ENCODE results near the gene ZNF19. TPM values are rescaled to one million over a fixed set of nuclear protein-coding genes. Genes with fewer than 3 reads are reported as not detected.

ZNF19 gene
- total RNA-seq, 2 donors from 2014 or later = 3.6 to 5.9 TPM

DNA sequence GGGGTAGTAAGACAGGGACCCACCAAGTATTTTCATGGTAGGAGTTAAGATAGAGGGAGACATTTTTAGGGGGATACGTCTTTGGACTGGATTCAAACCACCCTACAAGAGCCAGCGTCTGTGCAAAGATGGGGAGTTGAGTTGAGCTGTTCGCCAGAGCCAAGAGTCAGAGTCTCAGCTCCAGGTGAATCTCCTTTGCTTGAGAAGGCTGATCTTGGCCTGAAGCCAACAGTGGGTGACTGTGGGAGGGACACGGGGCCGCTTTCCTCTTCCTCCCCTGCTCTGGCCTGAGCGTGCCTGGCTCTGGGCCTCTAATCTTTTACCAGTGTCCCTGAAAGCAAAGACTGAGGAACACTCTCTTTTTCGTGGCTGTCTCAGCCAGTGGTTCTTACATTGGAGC, 52.7 kb downstream of the ZNF19 start:
- Histone ChIP-seq H3K27ac (no peak overlapping the region), H3K27me3 (no peaks in the 10 kb centered on the region), H3K4me1 (no peaks in the 10 kb centered on the region), H3K9me3 (no peaks in the 10 kb centered on the region), H3K4me3 (no peak overlapping the region), H3K36me3 (replicated peaks in 1 of 2; ENCODE audit: insufficient read depth in 1 of 2, low read depth in 2 of 2) (no peaks in the 10 kb centered on the region)
- DNase-seq (no peak), ATAC-seq (no peak)
- 54 to 70% methylated on average over 5 to 7 of the region's 7 CpGs for WGBS, 2 donors
- intact Hi-C loops (cut with DNase I) = no loop called here
- TF ChIP-seq, protein P1, sequence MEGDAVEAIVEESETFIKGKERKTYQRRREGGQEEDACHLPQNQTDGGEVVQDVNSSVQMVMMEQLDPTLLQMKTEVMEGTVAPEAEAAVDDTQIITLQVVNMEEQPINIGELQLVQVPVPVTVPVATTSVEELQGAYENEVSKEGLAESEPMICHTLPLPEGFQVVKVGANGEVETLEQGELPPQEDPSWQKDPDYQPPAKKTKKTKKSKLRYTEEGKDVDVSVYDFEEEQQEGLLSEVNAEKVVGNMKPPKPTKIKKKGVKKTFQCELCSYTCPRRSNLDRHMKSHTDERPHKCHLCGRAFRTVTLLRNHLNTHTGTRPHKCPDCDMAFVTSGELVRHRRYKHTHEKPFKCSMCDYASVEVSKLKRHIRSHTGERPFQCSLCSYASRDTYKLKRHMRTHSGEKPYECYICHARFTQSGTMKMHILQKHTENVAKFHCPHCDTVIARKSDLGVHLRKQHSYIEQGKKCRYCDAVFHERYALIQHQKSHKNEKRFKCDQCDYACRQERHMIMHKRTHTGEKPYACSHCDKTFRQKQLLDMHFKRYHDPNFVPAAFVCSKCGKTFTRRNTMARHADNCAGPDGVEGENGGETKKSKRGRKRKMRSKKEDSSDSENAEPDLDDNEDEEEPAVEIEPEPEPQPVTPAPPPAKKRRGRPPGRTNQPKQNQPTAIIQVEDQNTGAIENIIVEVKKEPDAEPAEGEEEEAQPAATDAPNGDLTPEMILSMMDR (IDR thresholded peaks at IDR 0.05) = no peak
- no peak for TF ChIP-seq POLR2A (IDR thresholded peaks at IDR 0.05)

GRCh38 chr16:71432906-71433305, 56.2 kb downstream of the ZNF19 start:
- DNase-seq = no peak
- no peaks in the 10 kb centered on the region for H3K36me3 ChIP-seq (replicated peaks in 1 of 2; ENCODE audit: insufficient read depth in 1 of 2, low read depth in 2 of 2)

DNA sequence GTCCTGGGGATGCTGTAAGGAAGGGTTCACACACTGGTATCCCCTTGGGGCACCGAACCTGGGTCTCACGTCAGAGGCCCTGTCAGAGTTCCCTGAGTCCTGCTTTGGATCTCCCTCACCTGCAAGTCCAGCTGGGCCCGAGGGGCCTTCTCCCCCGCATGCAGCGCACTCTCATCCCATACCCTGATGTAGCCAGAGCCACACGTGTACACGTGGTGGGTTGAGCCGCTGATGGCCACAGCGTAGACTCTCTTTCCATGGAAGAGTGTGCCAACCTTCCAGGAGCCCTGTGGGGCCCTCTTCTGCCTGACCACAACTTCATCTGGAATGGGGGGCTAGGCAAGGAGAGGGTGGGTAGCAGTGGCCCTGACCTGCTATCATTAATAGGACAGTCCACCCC, 57.1 kb downstream of the ZNF19 start:
- ATAC-seq = no peak
- H3K27ac ChIP-seq = no peak overlapping the region
- WGBS, 2 donors = 84 to 88% methylated on average over 6 to 9 of the region's 9 CpGs

More at GRCh38 chr16:71432906-71433305, 56.2 kb downstream of the ZNF19 start:
- TF ChIP-seq, protein P1 (IDR thresholded peaks at IDR 0.05) = no peak
- no peak for TF ChIP-seq POLR2A (IDR thresholded peaks at IDR 0.05)
- WGBS, 2 donors = 49 to 62% methylated on average over 6 of the region's 6 CpGs
- intact Hi-C loops (cut with DNase I) = no loop called here
- Histone ChIP-seq H3K27ac (no peak overlapping the region), H3K27me3 (no peaks in the 10 kb centered on the region), H3K4me1 (no peaks in the 10 kb centered on the region), H3K4me3 (no peak overlapping the region), H3K9me3 (no peaks in the 10 kb centered on the region)
- no peak for ATAC-seq

DNA sequence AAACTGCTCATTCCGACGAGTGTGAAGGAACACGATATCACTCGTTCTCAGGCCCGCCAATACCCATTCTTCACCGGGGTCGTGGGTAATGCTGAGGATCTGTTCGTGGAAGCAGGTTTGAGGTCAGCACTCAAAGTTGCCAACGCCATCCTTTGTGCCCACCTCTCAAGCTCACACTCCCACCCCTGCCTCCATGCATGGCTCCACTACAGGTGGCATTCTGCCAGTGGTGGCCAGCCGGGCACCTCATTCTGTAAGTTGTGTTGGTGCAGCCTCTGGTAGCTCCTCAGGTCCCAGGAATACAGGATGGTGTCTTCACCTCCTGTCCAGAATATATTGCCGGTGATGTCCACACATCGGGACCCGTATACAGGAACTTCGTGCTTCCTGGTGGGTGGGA, 57.9 kb downstream of the ZNF19 start:
- WGBS, 2 donors = 78 to 81% methylated on average over 12 to 14 of the region's 14 CpGs
- Histone ChIP-seq H3K27ac (no peak overlapping the region), H3K4me1 (no peaks in the 10 kb centered on the region), H3K9me3 (no peaks in the 10 kb centered on the region), H3K27me3 (no peaks in the 10 kb centered on the region), H3K36me3 (replicated peaks in 1 of 2; ENCODE audit: insufficient read depth in 1 of 2, low read depth in 2 of 2) (no peaks in the 10 kb centered on the region), H3K4me3 (no peak overlapping the region)
- ATAC-seq (no peak), DNase-seq (no peak)
- intact Hi-C loops (cut with DNase I) = no loop called here
- TF ChIP-seq POLR2A (IDR thresholded peaks at IDR 0.05) = no peak
- TF ChIP-seq, protein P1 (IDR thresholded peaks at IDR 0.05) = no peak

More for the DNA sequence above, 57.1 kb downstream of the ZNF19 start:
- Histone ChIP-seq H3K36me3 (replicated peaks in 1 of 2; ENCODE audit: insufficient read depth in 1 of 2, low read depth in 2 of 2) (no peaks in the 10 kb centered on the region), H3K27me3 (no peaks in the 10 kb centered on the region), H3K4me1 (no peaks in the 10 kb centered on the region), H3K4me3 (no peak overlapping the region), H3K9me3 (no peaks in the 10 kb centered on the region)
- intact Hi-C loops (cut with DNase I) = no loop called here
- no peak for DNase-seq
- TF ChIP-seq, protein P1 (IDR thresholded peaks at IDR 0.05) = no peak
- TF ChIP-seq POLR2A (IDR thresholded peaks at IDR 0.05) = no peak

- Histone ChIP-seq H3K27ac (no peak overlapping the region), H3K27me3 (no peaks in the 10 kb centered on the region), H3K4me3 (no peak overlapping the region), H3K36me3 (replicated peaks in 1 of 2; ENCODE audit: insufficient read depth in 1 of 2, low read depth in 2 of 2) (no peaks in the 10 kb centered on the region), H3K4me1 (no peaks in the 10 kb centered on the region), H3K9me3 (no peaks in the 10 kb centered on the region)
- TF ChIP-seq, protein P1 (IDR thresholded peaks at IDR 0.05) = no peak
- no peak for TF ChIP-seq POLR2A (IDR thresholded peaks at IDR 0.05)
- ATAC-seq = no peak
- no peak for DNase-seq
- 54 to 65% methylated on average over 6 of the region's 6 CpGs for WGBS, 2 donors
- intact Hi-C loops (cut with DNase I) = no loop called here
These were observed 58.4 kb downstream of the ZNF19 start for GRCh38 chr16:71430744-71431143.

All from body of pancreas (tissue), 4 donors.